Epithelial cell of esophagus (primary cell): Measurements from ENCODE around the gene SLC5A1.
A peak's percentile ranks its signal among the peaks of the same experiment; 100 is the strongest.
"Not testable (repeated sequence)": the region's sequence is repeated elsewhere in the genome, so short reads cannot be mapped to it uniquely, and the experiment has no call there.

Source experiments
- DNase-seq: peaks from one replicate; pipeline ENCODE4 v3.0.0; 2010; ENCODE audit warnings: low read depth
- H3K4me3 ChIP-seq: 2 replicates; pipeline ENCODE4 v1.5.1; 2011; ENCODE audit warnings: mild to moderate bottlenecking, low read length, control low read depth
- CTCF ChIP-seq: IDR thresholded peaks from 2 replicates; pipeline ENCODE4 v1.5.1; 2011; ENCODE audit warnings: low read depth, mild to moderate bottlenecking, low read length, control low read depth, inconsistent platforms; ENCODE audit not compliant: insufficient read depth; ENCODE audit errors: missing control alignments

Gene SLC5A1

GRCh38 chr22:32130464-32130863, 87.4 kb downstream of the SLC5A1 start:
- no peak overlapping the region for H3K4me3 ChIP-seq
- DNase-seq = no peak
- no peak for TF ChIP-seq CTCF

GRCh38 chr22:32132126-32132525, 89.1 kb downstream of the SLC5A1 start:
- no peak overlapping the region for H3K4me3 ChIP-seq
- DNase-seq = no peak
- TF ChIP-seq CTCF = no peak

- TF ChIP-seq CTCF = no peak
- no peak for DNase-seq
- H3K4me3 ChIP-seq = no peak overlapping the region
Observed at GRCh38 chr22:32132783-32133182, 89.7 kb downstream of the SLC5A1 start.

- DNase-seq, H3K4me3 ChIP-seq: not testable (repeated sequence)
Observed at GRCh38 chr22:32134796-32135195, 91.7 kb downstream of the SLC5A1 start.

- H3K4me3 ChIP-seq = not testable (repeated sequence)
- DNase-seq = peak; percentile 84
Observed at GRCh38 chr22:32135958-32136357, 92.9 kb downstream of the SLC5A1 start.

GRCh38 chr22:32136881-32137280, 93.8 kb downstream of the SLC5A1 start:
- DNase-seq, H3K4me3 ChIP-seq: not testable (repeated sequence)

- H3K4me3 ChIP-seq = not testable (repeated sequence)
Observed at GRCh38 chr22:32137731-32138324, 94.8 kb downstream of the SLC5A1 start.

GRCh38 chr22:32138576-32138975, 95.5 kb downstream of the SLC5A1 start:
- not testable (repeated sequence) for H3K4me3 ChIP-seq
- DNase-seq = peak; percentile 35

More at GRCh38 chr22:32137731-32138324, 94.8 kb downstream of the SLC5A1 start:
- DNase-seq = not testable (repeated sequence)

GRCh38 chr22:32140688-32141087, 97.6 kb downstream of the SLC5A1 start:
- H3K4me3 ChIP-seq, DNase-seq: not testable (repeated sequence)

- TF ChIP-seq CTCF = no peak
- no peak for DNase-seq
- H3K4me3 ChIP-seq = no peak overlapping the region
Observed at GRCh38 chr22:32142600-32142999, 99.5 kb downstream of the SLC5A1 start.
